HG03135 (cell line): Measurements from ENCODE around the gene SLC10A7.

ENCODE experiments used
- ATAC-seq: cut with Tn5 transposase; IDR thresholded peaks from one replicate; pipeline ENCODE4 v1.9.1; 2021; ENCODE audit warnings: mild to moderate bottlenecking, moderate library complexity; ENCODE audit not compliant: unreplicated experiment

SLC10A7 gene

DNA sequence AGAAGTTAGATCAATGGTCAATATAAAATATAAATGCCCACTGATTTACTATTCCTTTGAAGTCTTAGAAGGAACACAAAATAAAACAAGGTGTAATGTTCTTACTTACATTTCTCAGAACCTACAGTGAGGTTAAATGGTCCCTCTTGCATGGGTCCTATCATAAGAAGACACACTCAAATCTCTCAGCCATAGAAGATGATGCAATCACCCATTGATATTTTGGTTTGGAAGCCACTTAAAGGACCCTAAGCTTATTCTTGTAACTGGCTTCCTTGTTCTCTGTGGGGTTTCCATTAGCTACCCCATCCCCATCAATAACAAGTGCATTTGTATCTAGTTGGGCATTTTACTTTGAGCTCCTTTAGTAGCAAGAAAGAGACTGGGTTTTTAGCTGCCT, 292.3 kb downstream of the SLC10A7 start:
- no peak for ATAC-seq

- no peak for ATAC-seq
Observed at GRCh38 chr4:146224326-146224966, 297.3 kb downstream of the SLC10A7 start.

- no peak for ATAC-seq
Observed at GRCh38 chr4:146222313-146222712, 299.4 kb downstream of the SLC10A7 start.

DNA sequence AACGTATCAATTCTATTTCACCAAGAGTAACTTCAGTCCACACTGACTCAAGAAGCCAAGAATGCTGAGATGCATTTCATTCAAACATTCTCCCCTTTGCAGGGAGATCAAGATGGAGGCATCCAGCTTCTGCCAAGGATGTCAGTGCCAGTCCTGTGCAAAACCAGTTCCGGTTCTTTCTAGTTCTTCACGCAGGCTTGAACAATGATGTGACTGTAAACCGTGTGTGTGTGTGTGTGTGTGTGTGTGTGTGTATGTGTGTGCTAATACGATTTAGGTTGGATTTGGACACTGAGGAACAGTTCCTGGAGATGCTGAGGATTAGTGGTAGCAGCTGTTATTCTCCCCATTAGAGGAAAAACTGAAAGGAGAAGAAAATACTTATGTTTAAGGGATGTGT, 307.5 kb downstream of the SLC10A7 start, which contains the start of gene REELD1:
Gene REELD1, plus strand, starts transcription at position 301 of the 400 bp plus-strand sequence. CDS start 2,415 bp downstream, outside the sequence.
- no peak for ATAC-seq

DNA sequence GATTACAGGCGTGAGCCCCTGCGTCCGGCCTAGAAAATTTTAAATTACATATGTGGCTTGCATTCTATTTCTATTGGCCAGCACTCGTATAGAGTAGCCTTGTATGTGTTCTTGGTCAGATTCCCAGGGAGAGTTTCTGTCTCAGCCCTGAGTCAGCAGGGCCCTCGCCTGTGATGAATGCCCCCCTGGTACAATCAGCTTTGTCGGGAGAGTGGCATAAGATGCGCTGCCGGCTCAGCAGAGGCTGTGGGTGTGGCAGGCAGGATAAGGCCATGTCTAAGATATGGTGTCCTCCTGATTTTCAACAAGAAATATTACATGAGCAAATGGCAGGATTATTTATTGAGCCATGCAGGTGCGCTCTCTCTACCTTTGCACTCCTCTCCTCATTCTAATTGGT, 309.0 kb downstream of the SLC10A7 start:
- ATAC-seq, result no peak

GRCh38 chr4:146211440-146211839, 310.3 kb downstream of the SLC10A7 start:
- no peak for ATAC-seq

- ATAC-seq, result no peak
Observed at GRCh38 chr4:146210890-146211289, 310.9 kb downstream of the SLC10A7 start.

DNA sequence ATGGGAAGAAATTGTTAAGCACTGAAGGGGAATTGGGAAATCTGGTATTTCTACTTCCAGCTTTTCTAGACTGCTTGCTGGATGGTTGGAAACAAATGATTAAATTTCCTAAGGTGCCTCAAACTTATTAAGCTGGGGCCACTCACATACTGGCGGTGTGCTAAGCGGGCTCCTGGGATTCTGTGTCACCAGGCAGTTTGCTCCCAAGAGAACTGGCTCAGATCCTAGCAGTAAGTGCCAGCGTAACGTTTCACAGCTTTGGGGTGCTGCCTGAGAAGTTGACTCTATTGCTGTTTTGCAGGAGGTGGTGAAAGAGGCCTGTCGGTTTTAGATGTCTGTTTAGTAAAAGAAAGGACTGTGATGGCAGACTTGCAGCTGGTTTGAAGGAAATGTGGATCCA, 314.3 kb downstream of the SLC10A7 start:
- no peak for ATAC-seq
